Smooth muscle cell (in vitro differentiated cells): ENCODE results near the gene PDHA1. TPM values are rescaled to one million over a fixed set of nuclear protein-coding genes. Genes with fewer than 3 reads are reported as not detected.
A peak's percentile ranks its signal among the peaks of the same experiment; 100 is the strongest.

Source experiments
- DNase-seq: peaks from one replicate; lab custom pipeline; 2025; ENCODE audit not compliant: unreplicated experiment; lab: John Stamatoyannopoulos, UW
- H2AFZ ChIP-seq: fragments of 200-600 bp; sonication (generic); 2 replicates; pipeline ENCODE4 v1.6.0; 2016; ENCODE audit warnings: antibody characterized with exemption, low read depth, mild to moderate bottlenecking
- H3F3A ChIP-seq: fragments of 200-600 bp; sonication (generic); 2 replicates; pipeline ENCODE4 v1.6.0; 2017; ENCODE audit warnings: antibody characterized with exemption, low read depth
- H3K27ac ChIP-seq: fragments of 200-600 bp; sonication (generic); 2 replicates; pipeline ENCODE4 v1.5.1; 2016; ENCODE audit warnings: low read depth, mild to moderate bottlenecking
- H3K27me3 ChIP-seq: fragments of 200-600 bp; sonication (generic); 2 replicates; pipeline ENCODE4 v1.6.1; 2016; ENCODE audit warnings: low read depth, mild to moderate bottlenecking
- H3K36me3 ChIP-seq: fragments of 200-600 bp; sonication (generic); 2 replicates; pipeline ENCODE4 v1.5.1; 2016; ENCODE audit warnings: low read depth
- H3K4me1 ChIP-seq: fragments of 200-600 bp; sonication (generic); 2 replicates; pipeline ENCODE4 v1.5.1; 2016; ENCODE audit warnings: low read depth
- H3K4me2 ChIP-seq: fragments of 200-600 bp; sonication (generic); 2 replicates; pipeline ENCODE4 v1.6.0; 2016; ENCODE audit warnings: mild to moderate bottlenecking
- H3K4me3 ChIP-seq: fragments of 200-600 bp; sonication (generic); 2 replicates; pipeline ENCODE4 v1.5.1; 2016; ENCODE audit warnings: mild to moderate bottlenecking
- H3K79me2 ChIP-seq: fragments of 200-600 bp; sonication (generic); 2 replicates; pipeline ENCODE4 v1.6.0; 2016; ENCODE audit warnings: low read depth, mild to moderate bottlenecking
- H3K9ac ChIP-seq: fragments of 200-600 bp; sonication (generic); 2 replicates; pipeline ENCODE4 v1.6.0; 2016; ENCODE audit warnings: low read depth
- H3K9me3 ChIP-seq: fragments of 200-600 bp; sonication (generic); replicated peaks from 2 replicates; pipeline ENCODE4 v1.5.1; 2016; ENCODE audit warnings: low read depth
- H4K20me1 ChIP-seq: fragments of 200-600 bp; sonication (generic); 2 replicates; pipeline ENCODE4 v1.6.0; 2016; ENCODE audit warnings: low read depth
- CTCF ChIP-seq: fragments of 200-600 bp; sonication (generic); IDR thresholded peaks from 2 replicates; pipeline ENCODE4 v1.5.1; 2017; ENCODE audit warnings: borderline replicate concordance, mild to moderate bottlenecking, antibody characterized with exemption; ENCODE audit not compliant: insufficient read depth, poor library complexity, severe bottlenecking
- WGBS: methylation state at CpG from one replicate; pipeline ENCODE4 v1.1.7; 2016; ENCODE audit warnings: low lambda C conversion rate; 5-methylcytosine and 5-hydroxymethylcytosine counted together
- polyA plus RNA-seq: library from polyadenylated mRNA; unstranded; fragments of >200 nt; fragmentation: Nextera tagmentation; extraction: Ambion mirVana; gene quantifications from 2 replicates; pipeline ENCODE4 v1.2.1, GENCODE V29; 2016
- total RNA-seq: library from RNA; depleted of rRNA; stranded (reverse); fragments of >200 nt; gene quantifications from 2 replicates; pipeline ENCODE4 v1.2.3, GENCODE V29; 2014

Gene PDHA1
- total and polyA plus RNA-seq, 2 experiments from 2014 or later: 121 to 222 TPM

- Histone ChIP-seq H3K4me3 (no peak overlapping the region), H3K4me1 (no peaks in the 10 kb centered on the region), H3K79me2 (no peaks in the 10 kb centered on the region), H3K4me2 (no peak overlapping the region), H3F3A (no peaks in the 10 kb centered on the region), H3K9me3 (no peaks in the 10 kb centered on the region), H3K9ac (no peak overlapping the region), H3K27ac (no peak overlapping the region), H2AFZ (no peak overlapping the region), H3K27me3 (no peaks in the 10 kb centered on the region), H3K36me3 (no peaks in the 10 kb centered on the region), H4K20me1 (no peaks in the 10 kb centered on the region)
- 48% methylated on average over 4 of the region's 4 CpGs for WGBS
- TF ChIP-seq CTCF: no peak
- no peak for DNase-seq
These were observed 18.0 kb downstream of the PDHA1 start for GRCh38 chrX:19361701-19362100.

GRCh38 chrX:19368576-19368975, 24.8 kb downstream of the PDHA1 start:
- H3F3A ChIP-seq: no peaks in the 10 kb centered on the region
- H3K9ac ChIP-seq: no peak overlapping the region
- H3K4me3 ChIP-seq: no peak overlapping the region
- no peaks in the 10 kb centered on the region for H4K20me1 ChIP-seq
- no peak for TF ChIP-seq CTCF
- DNase-seq: no peak
- no peak overlapping the region for H3K4me2 ChIP-seq
- no peaks in the 10 kb centered on the region for H3K4me1 ChIP-seq
- H3K27me3 ChIP-seq: no peaks in the 10 kb centered on the region
- H3K27ac ChIP-seq: no peak overlapping the region
- no peaks in the 10 kb centered on the region for H3K79me2 ChIP-seq
- H3K9me3 ChIP-seq: no peaks in the 10 kb centered on the region
- H2AFZ ChIP-seq: no peak overlapping the region
- 83% methylated on average over 6 of the region's 6 CpGs for WGBS
- H3K36me3 ChIP-seq: no peaks in the 10 kb centered on the region

GRCh38 chrX:19370061-19370460, 26.3 kb downstream of the PDHA1 start:
- Histone ChIP-seq H3K27ac (no peak overlapping the region), H3K4me1 (no peaks in the 10 kb centered on the region), H3K4me2 (no peak overlapping the region), H3K4me3 (no peak overlapping the region), H3K36me3 (no peaks in the 10 kb centered on the region), H3K27me3 (no peaks in the 10 kb centered on the region), H2AFZ (no peak overlapping the region), H4K20me1 (no peaks in the 10 kb centered on the region), H3K79me2 (no peaks in the 10 kb centered on the region), H3K9me3 (no peaks in the 10 kb centered on the region), H3F3A (no peaks in the 10 kb centered on the region), H3K9ac (no peak overlapping the region)
- WGBS: 78% methylated on average over 5 of the region's 5 CpGs
- TF ChIP-seq CTCF: no peak
- no peak for DNase-seq

GRCh38 chrX:19372170-19372546, 28.4 kb downstream of the PDHA1 start:
- 26% methylated on average over 9 of the region's 9 CpGs for WGBS
- TF ChIP-seq CTCF: peak; percentile 71
- H3K9ac ChIP-seq: no peak overlapping the region
- peak overlapping the region; percentile 43 for H3K4me3 ChIP-seq
- H3K4me2 ChIP-seq: peak overlapping the region; percentile 82
- H3K79me2 ChIP-seq: no peaks in the 10 kb centered on the region
- H2AFZ ChIP-seq: peak overlapping the region; percentile 62
- no peaks in the 10 kb centered on the region for H4K20me1 ChIP-seq
- H3F3A ChIP-seq: no peaks in the 10 kb centered on the region
- peak; percentile 4 for DNase-seq
- no peaks in the 10 kb centered on the region for H3K9me3 ChIP-seq
- no peaks in the 10 kb centered on the region for H3K27me3 ChIP-seq
- no peak overlapping the region for H3K27ac ChIP-seq
- no peaks in the 10 kb centered on the region for H3K4me1 ChIP-seq
- no peaks in the 10 kb centered on the region for H3K36me3 ChIP-seq
